Epithelial cell of esophagus (primary cell): ENCODE data around the gene MLLT10.

Experiments
- DNase-seq: peaks from one replicate; pipeline ENCODE4 v3.0.0; 2010; ENCODE audit warnings: low read depth
- H3K4me3 ChIP-seq: 2 replicates; pipeline ENCODE4 v1.5.1; 2011; ENCODE audit warnings: mild to moderate bottlenecking, low read length, control low read depth
- CTCF ChIP-seq: IDR thresholded peaks from 2 replicates; pipeline ENCODE4 v1.5.1; 2011; ENCODE audit warnings: low read depth, mild to moderate bottlenecking, low read length, control low read depth, inconsistent platforms; ENCODE audit not compliant: insufficient read depth; ENCODE audit errors: missing control alignments

The MLLT10 gene

GRCh38 chr10:21670391-21670790, 136.4 kb downstream of the MLLT10 start:
- no peak overlapping the region for H3K4me3 ChIP-seq
- no peak for DNase-seq
- no peak for TF ChIP-seq CTCF

GRCh38 chr10:21673668-21674067, 139.6 kb downstream of the MLLT10 start:
- no peak for TF ChIP-seq CTCF
- H3K4me3 ChIP-seq, result no peak overlapping the region
- no peak for DNase-seq

GRCh38 chr10:21675157-21675796, 141.2 kb downstream of the MLLT10 start:
- TF ChIP-seq CTCF, result peak; percentile 79
- no peak overlapping the region for H3K4me3 ChIP-seq
- peak; percentile 55 for DNase-seq

- no peak for TF ChIP-seq CTCF
- H3K4me3 ChIP-seq, result no peak overlapping the region
- DNase-seq, result no peak
These were observed 143.5 kb downstream of the MLLT10 start for GRCh38 chr10:21677551-21677950.

GRCh38 chr10:21681156-21681555, 147.1 kb downstream of the MLLT10 start:
- no peak overlapping the region for H3K4me3 ChIP-seq
- TF ChIP-seq CTCF, result no peak
- DNase-seq, result peak; percentile 84

GRCh38 chr10:21687266-21688008, 153.4 kb downstream of the MLLT10 start:
- no peak for TF ChIP-seq CTCF
- no peak overlapping the region for H3K4me3 ChIP-seq
- DNase-seq, result no peak

- DNase-seq, result no peak
- no peak overlapping the region for H3K4me3 ChIP-seq
- no peak for TF ChIP-seq CTCF
These were observed 153.9 kb downstream of the MLLT10 start for GRCh38 chr10:21688009-21688332.
